ENCODE results near the gene CEP112. TPM values are rescaled to one million over a fixed set of nuclear protein-coding genes. Genes with fewer than 3 reads are reported as not detected.

The CEP112 gene
- total and polyA plus RNA-seq, 2 of the 13 experiments (the other 11 are each of a cell fraction or from before 2014, with no cell fraction given): 1.2 to 3.4 TPM

DNA sequence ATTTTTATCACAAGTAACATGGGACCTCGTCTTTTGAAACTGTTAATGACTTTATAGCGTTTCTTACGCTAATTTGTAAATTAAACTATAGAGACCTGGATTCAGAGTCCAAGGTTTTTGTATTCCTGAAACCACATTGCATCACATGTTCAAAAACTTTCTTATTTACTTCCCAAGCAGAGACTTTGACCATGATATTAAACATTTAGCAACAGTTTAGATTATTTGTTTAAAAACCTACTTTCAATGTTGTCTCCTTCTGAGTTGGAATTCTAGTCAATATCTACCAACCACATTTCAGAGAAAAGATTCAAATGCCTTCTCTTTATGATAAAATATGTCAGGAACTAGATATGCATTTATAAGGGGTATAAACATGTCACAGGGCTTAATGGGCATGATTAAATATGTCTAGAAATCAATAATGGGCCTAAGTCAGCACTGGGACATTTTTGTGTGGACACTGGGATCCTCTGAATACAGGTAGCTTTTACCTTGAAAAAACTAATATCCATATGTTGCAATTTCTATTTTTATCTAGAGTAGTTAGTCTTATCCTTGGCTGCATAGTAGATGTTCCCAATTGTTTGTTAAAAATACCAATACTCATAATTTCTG, 43.6 kb upstream of the CEP112 start (continued):
- TF ChIP-seq ZNF749 (CRISPR knock-in tag; IDR thresholded peaks at IDR 0.05; ENCODE audit: borderline replicate concordance) (no peak), SMARCC2 (IDR thresholded peaks at IDR 0.05) (peak; percentile 94), MIXL1 (CRISPR knock-in tag; IDR thresholded peaks at IDR 0.05) (peak; percentile 95), BORCS8-MEF2B (CRISPR knock-in tag; IDR thresholded peaks at IDR 0.05) (no peak), FOXJ3 (CRISPR knock-in tag; IDR thresholded peaks at IDR 0.05; ENCODE audit: borderline replicate concordance) (peak; percentile 97; the same call in 1 of the 2 replicates), ATF7-NPFF (CRISPR knock-in tag; IDR thresholded peaks at IDR 0.05; ENCODE audit: low read depth) (no peak), ZNF296 (CRISPR knock-in tag; conservative IDR thresholded peaks at IDR 0.05) (no peak), DZIP1 (CRISPR knock-in tag; IDR thresholded peaks at IDR 0.05) (no peak), TBL1XR1 (IDR thresholded peaks at IDR 0.05; ENCODE audit: borderline replicate concordance, low read length, partially characterized antibody) (peak; percentile 69), MZF1 (CRISPR knock-in tag; IDR thresholded peaks at IDR 0.05; ENCODE audit: borderline replicate concordance) (no peak), KLF15 (CRISPR knock-in tag; IDR thresholded peaks at IDR 0.05; ENCODE audit: borderline replicate concordance) (no peak), ZBTB20 (CRISPR knock-in tag; IDR thresholded peaks at IDR 0.05; ENCODE audit: borderline replicate concordance, low read depth) (peak; percentile 63; the same call in 1 of the 2 replicates), THRA (CRISPR knock-in tag; IDR thresholded peaks at IDR 0.05; ENCODE audit: borderline replicate concordance) (peak; percentile 66; the same call in 1 of the 2 replicates), CREB1 (IDR thresholded peaks at IDR 0.05) (no peak), CREB1 (CRISPR knock-in tag; IDR thresholded peaks at IDR 0.05) (peak; percentile 66), NR2C2 (CRISPR knock-in tag; IDR thresholded peaks at IDR 0.05; ENCODE audit: borderline replicate concordance) (no peak; the same call in 1 of the 2 replicates), SUZ12 (IDR thresholded peaks at IDR 0.05; ENCODE audit: low read depth, low read length) (no peak), ATF7 (IDR thresholded peaks at IDR 0.05) (peak; percentile 38; the same call in 1 of the 2 replicates), ATF7 (CRISPR knock-in tag; IDR thresholded peaks at IDR 0.05) (no peak), SAP130 (CRISPR knock-in tag; IDR thresholded peaks at IDR 0.05; ENCODE audit: low read depth) (peak; percentile 26; the same call in 1 of the 2 replicates), ZNF776 (CRISPR knock-in tag; IDR thresholded peaks at IDR 0.05) (no peak), PHF8 (CRISPR knock-in tag; IDR thresholded peaks at IDR 0.05) (no peak)
- TF ChIP-seq, protein P1, sequence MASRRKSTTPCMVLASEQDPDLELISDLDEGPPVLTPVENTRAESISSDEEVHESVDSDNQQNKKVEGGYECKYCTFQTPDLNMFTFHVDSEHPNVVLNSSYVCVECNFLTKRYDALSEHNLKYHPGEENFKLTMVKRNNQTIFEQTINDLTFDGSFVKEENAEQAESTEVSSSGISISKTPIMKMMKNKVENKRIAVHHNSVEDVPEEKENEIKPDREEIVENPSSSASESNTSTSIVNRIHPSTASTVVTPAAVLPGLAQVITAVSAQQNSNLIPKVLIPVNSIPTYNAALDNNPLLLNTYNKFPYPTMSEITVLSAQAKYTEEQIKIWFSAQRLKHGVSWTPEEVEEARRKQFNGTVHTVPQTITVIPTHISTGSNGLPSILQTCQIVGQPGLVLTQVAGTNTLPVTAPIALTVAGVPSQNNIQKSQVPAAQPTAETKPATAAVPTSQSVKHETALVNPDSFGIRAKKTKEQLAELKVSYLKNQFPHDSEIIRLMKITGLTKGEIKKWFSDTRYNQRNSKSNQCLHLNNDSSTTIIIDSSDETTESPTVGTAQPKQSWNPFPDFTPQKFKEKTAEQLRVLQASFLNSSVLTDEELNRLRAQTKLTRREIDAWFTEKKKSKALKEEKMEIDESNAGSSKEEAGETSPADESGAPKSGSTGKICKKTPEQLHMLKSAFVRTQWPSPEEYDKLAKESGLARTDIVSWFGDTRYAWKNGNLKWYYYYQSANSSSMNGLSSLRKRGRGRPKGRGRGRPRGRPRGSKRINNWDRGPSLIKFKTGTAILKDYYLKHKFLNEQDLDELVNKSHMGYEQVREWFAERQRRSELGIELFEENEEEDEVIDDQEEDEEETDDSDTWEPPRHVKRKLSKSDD (CRISPR knock-in tag; IDR thresholded peaks at IDR 0.05; ENCODE audit: low read depth): no peak
- TF ChIP-seq, protein P2, sequence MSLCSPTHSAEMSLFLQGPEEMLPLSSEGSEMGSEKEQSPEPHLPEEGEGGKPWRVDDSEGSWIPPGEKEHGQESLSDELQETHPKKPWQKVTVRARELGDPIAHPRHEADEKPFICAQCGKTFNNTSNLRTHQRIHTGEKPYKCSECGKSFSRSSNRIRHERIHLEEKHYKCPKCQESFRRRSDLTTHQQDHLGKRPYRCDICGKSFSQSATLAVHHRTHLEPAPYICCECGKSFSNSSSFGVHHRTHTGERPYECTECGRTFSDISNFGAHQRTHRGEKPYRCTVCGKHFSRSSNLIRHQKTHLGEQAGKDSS (CRISPR knock-in tag; IDR thresholded peaks at IDR 0.05; ENCODE audit: borderline replicate concordance, low read depth): no peak

All from HepG2 (cell line).